ENCODE results near the gene GNG7.
"Not testable (repeated sequence)": the region's sequence is repeated elsewhere in the genome, so short reads cannot be mapped to it uniquely, and the experiment has no call there.

The GNG7 gene

DNA sequence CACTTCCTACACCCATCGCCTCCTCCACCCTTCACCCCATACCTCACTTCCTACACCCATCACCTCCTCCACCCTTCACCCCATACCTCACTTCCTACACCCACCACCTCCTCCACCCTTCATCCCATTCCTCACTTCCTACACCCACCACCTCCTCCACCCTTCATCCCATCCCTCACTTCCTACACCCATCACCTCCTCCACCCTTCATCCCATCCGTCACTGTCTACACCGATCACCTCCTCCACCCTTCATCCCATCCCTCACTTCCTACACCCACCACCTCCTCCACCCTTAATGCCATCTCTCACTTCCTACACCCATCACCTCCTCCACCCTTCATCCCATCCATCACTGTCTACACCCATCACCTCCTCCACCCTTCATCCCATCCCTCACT lies 10.7 kb upstream of the GNG7 start:
- DNase-seq (ENCODE audit: low read depth), result not testable (repeated sequence)

DNA sequence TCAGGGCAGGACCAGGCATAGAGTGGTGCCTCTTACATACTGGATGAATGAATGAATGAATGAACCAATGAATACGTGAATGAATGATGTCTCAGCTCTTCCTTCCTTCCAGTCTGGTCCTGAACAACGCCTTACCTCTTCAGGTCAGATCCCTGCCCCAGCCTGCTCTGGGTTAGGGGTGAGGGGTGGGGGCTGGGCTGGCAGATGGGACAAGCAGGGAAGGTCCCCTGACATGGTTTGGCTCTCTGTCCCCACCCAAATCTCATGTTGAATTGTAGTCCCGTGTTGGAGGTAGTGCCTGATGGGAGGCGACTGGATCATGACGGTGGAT lies 9.3 kb upstream of the GNG7 start:
- no peak for DNase-seq (ENCODE audit: low read depth)

DNA sequence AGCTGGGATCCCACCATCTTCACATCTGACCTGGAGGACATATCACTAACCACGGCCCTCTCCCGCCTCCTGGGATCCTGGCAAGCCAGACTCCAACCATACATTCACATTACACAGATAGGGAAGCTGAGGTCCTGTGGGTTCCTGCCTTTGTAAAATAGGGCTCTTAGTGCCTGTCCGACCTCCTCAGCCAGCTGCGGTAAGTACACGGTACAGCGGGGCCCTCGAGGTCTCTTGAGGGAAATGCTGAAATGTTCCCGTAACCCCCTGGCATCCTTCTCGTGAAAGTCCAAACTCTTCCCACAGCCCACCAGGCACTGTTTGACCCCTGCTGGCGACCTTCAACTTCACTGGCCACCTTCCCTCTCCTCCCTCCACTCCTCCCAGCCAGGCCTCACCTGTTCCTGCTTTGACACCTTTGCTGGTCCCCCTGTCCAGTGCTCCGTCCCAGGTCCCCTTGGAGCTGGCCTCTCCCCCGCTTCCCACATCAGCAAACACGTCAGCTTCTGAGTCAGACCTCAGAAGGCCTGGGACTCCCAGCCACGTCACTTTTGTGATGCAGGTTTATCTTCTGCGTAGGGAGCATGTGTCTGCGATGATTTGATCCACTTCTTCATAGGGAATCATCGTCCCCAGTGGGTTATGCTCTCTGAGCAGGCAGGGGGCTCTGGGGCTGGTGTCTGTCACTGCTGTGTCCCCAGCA lies 8.8 kb upstream of the GNG7 start:
- no peak for DNase-seq (ENCODE audit: low read depth)

DNA sequence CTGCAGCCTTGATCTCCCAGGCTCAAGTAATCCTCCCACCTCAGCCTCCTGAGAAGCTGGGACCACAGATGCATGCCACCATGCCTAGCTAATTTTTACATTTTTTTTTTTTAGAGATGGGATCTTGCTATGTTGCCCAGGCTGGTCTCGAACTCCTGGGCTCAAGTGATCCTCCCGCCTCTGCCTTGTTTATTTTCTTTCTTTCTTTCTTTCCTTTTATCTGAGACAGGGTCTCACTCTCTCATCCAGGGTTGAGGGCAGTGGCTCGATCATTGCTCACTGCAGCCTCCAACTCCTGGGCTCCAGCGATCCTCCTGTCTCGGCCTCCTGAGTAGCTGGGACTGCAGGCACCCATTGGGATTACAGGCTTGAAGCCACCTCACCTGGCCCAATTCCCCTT lies 3.8 kb upstream of the GNG7 start:
- no peak for DNase-seq (ENCODE audit: low read depth)

DNA sequence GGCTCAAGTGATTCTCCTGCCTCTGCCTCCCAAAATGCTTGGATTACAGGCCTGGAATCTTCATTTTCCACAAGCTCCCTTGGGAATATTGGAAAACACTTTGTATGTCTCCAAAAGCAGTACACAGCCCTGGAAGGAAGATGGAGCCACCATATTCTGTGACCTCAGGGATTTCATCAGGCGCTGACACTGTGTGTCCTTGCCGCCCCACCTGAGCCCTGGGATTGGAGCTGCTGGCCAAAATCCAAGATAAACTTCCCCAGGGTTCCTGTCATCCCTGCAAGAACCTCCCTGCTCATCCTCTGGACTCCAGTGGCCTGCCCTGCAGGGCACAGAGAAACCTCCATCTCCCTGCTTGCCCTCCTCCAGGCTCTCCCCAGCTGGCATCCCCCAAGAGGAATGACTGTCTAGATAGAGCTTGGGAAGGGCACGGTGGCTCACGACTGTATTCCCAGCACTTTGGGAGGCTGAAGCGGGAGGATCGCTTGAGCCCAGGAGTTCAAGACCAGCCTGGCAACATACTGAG lies 1.3 kb upstream of the GNG7 start:
- DNase-seq (ENCODE audit: low read depth), result no peak

DNA sequence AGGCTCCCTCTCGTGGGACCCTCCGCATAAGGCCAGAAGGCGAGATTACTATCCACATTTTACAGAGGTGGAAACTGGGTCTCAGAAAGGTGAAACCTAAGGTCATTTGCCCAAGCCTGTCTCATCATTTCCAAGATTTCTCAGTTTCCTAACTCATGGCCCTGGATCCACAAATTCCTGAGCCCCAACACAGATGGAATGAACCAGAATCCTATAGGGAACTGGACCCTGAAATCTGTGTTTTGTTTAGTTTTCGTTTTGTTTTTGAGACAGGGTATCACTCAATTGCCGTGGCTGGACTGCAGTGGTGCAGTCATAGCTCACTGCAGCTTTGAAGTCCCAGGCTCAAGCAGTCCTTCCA lies 563 bp upstream of the GNG7 start:
- no peak for DNase-seq (ENCODE audit: low read depth)

DNA sequence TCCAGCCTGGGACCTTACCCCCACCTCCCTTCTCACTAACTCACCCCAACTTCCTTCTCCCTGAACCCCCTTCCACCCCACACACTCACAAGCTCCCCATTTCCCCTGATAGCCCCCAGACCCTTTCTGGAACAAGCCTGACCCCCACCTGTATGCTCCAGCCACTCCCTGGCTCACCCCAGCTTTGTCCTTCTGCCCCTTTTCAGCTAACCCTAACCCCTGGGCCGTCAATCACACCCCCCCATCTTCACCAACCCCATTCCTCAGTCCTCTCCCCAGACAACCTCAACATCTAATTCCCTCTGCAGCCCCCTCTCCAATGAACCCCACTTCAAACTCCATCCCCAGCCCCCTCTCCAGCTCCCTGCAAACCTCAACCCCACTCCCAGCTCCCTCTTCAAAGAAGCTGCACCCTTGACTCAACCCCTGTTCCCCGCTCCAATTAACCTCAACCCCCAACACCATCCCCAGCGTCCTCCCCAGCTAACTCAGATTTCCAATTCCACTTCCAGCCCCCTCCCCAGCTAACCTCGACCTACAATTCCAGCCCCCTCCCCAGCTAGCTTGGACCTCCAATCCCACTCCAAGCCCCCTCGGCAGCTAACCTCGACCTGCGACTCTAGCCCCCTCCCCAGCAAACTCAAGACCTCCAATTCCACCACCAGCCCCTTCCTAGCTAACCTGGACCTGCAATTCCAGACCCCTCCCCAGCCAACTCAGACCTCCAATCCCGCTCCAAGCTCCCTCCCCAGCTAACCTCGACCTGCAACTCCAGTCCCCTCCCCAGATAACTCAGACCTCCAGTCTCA lies 929 bp downstream of the GNG7 start:
- no peak for DNase-seq (ENCODE audit: low read depth)

DNA sequence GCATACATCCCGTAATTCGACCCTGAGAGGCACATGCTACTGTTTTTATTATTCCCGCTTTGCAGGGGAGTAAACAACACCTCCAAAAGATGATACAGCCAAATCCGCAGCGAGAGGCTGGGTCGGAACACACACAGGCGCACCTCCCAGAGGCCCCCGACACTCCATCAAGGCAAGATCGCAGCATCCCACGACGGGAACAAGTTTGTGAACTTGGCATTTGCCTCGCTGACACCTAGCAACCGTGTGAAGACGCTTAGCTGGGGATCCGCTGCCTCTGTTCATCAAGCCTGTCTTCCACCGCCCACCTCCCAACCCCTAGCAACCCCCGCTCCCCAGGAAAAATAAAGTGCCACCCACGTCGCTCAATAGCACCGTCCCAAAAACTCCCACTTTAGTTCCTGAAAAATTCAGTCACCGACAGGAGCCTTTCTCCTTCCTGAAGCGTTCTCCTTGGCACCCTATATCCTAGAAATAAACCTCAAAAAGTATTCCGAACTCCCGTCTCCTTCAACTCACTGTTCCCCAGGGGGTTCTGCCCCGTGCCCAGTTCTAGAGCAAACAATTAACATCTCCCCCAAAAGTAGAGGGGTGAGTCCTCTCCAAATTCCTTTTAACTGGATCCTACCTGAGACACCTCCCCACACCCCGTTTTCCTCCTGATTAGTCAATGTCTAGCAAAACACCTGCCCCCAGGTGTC lies 1.7 kb downstream of the GNG7 start:
- DNase-seq (ENCODE audit: low read depth), result no peak

DNA sequence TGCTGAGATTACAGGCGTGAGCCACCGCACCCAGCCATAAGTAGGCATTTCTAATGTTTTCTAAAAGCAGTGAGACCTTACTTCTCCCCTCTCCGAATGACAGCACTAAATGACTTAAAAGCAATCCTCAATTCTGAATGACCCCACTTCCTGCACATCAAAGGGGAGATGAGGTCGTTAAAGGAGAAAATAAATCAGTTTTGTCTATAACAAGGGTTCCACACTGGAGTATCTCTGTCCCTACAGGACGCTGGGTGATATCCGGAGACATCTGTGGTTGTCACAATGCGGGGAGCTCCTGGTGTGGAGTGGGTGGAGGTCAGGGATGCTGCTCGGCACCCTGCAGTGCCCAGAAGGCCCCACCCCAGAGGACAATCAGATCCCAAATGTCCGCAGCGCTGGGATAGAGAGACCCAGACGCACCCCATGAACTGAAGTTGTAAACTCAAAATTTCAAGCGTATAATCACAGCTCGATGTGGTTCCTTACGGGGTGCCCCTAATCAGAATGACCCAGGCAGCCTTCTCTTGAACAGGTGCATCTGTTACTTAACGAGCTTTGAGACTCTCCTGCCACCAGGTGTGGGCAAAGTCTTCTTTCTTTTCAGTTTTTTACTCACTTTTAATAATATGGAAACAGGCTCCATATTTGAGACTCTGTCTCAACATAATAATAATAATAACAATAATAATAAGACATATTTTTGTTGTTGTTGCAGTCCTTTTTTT lies 2.9 kb downstream of the GNG7 start:
- no peak for DNase-seq (ENCODE audit: low read depth)

DNA sequence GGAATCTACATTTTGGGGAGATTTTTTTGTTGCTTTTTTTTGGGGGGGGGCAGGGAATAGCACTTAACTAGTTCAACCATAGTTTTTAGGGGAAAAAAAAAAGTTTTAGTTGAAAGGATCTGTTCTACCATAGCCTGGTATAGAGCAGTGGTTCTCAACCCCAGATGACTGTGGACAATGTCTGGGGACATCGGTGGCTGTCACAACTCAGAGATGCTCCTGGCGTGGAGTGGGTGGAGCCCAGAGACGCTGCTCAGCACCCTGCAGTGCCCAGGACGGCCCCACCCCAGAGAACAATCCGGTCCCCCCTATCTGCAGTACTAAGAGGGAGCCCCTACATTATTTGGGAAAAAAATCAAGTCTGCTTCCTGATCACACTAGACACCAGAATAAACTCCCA lies 8.3 kb downstream of the GNG7 start:
- DNase-seq (ENCODE audit: low read depth), result no peak

DNA sequence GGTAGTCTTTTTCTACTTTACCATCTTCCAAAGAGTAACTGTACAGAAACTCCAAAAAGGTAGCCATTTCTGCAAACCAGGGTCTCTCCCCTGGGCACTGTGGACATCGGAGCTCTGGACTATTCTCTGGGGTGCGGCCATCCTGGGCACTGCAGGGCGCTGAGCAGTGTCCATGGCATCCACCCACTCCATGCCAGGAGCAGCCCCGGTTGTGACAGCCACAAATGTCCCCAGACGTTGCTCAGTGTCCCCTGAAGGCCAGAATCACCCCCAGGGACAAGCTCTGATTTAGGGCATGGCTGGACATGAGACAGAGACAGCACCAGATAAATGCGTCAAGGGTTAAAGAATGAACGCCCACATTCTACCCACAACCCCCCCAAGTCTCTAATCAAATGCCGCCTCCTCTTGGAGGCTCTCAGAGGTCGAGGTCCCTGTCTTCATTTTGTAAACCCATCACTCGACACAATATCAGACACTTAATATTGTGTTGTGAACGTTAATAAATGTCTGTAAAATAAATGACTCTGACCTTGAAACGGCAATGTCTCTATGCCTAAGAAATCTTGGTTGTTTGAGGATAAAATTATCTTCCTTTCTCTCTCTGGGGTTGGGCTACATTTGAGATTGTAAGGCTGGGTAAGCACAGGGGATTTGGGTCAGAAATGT lies 8.9 kb downstream of the GNG7 start:
- DNase-seq (ENCODE audit: low read depth), result no peak

DNA sequence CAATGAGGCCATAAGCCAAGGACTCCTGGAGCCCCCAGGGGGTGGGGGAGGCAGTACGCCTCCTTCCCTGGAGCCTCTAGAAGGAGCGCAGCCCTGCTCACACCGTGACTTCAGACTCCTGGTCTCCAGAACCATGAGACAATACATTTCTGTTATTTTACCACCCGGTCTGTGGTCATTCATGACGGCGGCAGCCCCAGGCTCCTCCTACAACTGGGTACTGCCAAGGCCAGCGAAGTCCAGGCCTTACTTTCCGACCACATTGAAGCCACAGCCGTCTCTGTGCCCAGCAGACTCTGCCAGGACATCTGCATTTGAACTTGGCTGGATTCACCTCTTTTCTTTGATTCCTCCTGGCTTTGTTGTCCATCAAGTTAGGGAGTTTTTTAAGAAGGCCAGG lies 10.5 kb downstream of the GNG7 start:
- DNase-seq (ENCODE audit: low read depth), result no peak

DNA sequence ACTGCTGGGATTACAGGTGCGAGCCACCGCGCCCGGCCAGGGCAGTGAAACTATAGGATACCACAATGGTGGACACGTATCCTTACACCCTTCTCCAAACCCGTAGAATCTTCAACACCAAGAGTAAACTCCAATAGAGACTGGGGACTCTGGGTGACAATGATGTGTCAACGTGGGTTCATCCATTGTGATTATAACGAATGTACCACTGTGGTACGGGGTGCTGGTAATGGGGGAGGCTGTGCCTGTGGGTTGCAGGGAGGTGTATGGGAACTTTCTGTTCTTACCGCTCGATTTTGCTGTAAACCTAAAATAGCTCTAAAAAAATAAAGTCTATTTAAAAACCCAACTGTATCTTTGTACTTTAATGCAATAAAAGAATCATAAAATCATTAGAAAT lies 11.6 kb downstream of the GNG7 start:
- DNase-seq (ENCODE audit: low read depth), result no peak

DNA sequence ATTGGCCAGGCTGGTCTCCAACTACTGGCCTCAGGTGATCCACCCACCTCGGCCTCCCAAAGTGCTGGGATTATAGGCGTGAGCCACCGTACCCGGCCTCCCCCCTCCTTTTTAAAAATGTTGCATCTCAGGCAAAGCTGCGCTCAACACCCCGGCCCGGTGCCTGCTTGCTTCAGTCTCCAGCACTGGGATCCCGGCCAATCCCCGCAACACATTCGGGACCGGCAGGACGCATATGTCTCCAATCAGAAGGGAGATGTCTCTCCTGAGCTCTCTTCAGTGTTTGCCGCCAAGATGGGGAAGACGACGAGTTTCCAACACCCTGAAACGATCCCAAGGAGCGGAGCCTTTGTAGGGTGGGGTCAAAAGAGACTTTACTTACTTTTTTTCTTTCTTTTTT lies 16.1 kb downstream of the GNG7 start:
- DNase-seq (ENCODE audit: low read depth), result no peak

DNA sequence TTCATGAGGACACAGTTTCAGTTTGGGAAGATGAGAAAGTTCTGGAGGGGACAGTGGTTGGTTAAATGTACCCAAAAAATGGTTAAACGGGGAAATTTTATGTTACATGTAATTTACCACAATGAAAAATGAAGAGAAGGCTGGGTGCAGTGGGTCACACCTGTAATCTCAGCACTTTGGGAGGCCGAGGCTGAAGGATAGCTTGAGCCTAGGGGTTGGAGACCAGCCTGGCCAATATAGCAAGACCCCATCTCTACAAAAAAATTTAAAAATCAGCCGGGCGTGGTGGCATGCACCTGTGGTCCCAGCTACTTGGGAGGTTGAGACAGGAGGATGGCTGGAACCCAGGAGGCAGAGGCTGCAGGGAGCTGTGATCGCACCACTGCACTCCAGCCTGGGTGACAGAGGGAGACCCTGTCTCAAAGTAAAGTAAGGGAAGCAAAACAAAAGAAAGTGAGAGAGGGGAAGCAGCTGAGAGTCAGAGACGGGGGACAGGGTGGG lies 17.2 kb downstream of the GNG7 start:
- DNase-seq (ENCODE audit: low read depth), result no peak

DNA sequence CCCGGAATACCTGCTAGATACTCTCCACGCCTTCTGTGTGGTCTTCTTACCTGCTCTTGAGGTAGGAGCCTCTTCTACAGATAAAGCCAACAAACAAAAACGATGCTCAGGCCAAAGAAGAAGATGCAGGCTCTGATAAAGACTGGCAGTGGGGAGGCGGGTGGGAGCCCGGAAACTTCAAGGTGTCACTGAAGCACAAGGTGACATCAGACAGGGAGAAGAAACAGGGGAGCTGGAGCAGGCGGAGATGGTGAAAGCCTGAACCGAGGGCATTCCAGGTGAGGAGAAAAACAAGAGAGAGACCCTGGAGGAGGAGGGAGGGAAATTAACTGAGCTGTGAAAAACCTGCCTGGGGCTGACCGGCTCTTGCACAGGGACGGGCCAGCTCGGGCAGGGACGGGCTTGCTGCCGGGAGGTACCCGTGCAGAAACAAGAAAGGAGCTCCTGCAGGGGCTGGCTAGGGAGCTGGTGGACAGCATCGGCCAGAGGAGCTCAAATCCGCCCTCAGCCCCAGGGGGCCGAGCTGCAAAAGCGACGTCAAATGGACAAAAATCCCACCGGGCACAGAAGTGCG lies 19.0 kb downstream of the GNG7 start:
- no peak for DNase-seq (ENCODE audit: low read depth)

DNA sequence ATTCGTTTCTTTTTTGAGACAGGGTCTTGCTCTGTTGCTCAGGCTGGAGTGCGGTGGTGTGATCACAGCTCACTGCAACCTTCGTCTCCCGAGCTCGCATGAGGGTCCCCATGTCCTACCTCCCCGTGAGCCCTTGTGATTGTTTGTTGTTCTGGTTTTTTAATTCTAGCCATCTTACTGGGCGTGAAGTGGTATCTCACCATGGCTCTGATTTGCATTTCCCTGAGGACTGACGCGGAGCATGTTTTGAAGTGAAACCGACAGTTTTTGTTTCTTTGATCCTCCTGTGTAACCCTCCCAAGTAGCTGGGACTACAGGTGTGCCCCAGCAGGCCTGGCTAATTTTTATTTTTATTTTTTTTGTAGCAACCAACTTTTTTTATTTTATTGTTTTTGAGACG lies 21.7 kb downstream of the GNG7 start:
- no peak for DNase-seq (ENCODE audit: low read depth)

DNA sequence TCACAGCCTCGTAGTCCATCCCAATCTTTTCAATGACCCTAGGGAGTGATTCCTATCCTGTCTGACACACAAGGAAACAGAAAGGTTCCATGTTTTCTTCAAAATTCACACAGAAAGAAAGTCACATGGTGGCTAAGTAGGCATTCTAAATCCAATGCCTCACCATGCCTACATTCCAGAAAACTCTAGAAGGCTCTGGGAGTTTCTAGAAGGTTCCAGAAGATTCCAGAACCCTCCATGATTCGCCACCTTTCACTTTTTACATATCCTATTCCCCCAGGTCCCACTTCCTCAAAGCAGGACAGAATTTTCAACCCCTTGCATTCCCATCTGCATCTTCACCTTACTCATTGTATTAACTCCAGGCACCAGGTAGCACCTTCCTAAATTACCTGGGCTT lies 23.1 kb downstream of the GNG7 start:
- DNase-seq (ENCODE audit: low read depth), result no peak

DNA sequence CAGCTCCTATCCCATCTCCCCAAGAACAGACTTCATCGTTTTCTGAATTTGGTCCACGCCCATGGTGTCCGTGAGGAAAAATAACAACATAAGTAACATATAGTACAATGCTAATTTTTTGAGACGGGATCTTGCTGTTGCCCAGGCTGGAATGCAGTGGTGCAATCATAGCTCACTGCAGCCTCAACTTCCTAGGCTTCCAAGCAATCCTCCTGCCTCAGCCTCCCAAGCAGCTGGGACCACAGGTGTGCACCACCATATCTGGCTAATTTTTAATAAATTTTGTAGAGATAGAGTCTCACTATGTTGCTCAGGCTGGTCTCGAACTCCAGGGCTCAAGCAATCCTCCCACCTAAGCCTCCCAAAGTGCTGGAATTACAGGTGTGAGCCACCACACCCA lies 23.5 kb downstream of the GNG7 start:
- DNase-seq (ENCODE audit: low read depth), result not testable (repeated sequence)

DNA sequence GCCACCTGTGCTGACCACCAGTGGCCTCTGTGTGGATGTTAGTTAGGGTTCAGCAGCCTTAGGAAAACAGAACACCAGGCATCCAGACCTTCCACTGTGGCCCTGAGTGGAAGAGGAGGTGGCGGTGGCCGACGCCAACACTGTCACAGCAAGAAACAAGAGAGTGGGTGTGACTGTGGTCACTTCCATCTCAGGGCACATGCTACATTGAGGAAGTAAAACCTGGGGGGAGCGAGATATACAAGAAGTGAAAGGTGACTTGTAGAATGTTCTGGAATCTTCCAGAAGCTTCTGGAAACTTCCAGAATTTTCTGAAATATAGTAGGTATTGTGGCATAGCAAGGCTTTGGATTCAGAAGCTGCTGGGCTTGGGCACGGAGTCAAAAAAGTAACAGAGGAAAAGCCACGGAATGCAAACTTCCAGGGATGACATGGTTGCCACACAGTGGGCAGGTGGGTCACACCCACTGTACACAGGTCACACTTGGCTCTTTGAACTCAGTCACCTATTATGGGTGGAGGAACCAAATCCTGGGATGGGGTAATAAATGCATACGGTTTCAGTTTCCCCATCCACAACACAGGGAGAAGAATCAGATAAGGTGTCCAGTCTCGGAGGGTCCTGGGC lies 24.3 kb downstream of the GNG7 start:
- no peak for DNase-seq (ENCODE audit: low read depth)

DNA sequence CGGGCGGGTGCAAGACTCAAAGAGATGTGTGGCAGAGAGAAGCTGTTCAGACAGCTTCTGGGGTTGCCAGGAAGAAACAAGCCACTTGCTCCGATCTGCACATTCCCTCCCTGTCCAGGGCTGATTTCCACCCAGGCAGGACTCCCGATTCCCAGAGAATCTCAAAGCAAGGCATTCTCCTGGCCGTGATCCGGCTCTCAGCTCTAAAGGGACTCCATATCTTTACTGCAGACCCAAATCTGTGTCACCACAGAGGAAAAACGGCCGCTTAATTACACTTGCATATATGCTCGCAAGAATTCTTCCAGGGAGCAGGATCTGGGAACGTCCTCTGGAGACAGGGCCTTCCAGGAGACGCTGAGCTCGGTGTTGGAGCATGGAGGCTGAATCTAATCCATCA lies 25.7 kb downstream of the GNG7 start:
- no peak for DNase-seq (ENCODE audit: low read depth)

Data from stimulated activated CD8-positive, alpha-beta memory T cell treated with anti-CD3 and anti-CD28 coated beads, Interleukin-15, amount 100 ng/mL, for 1 hour (primary cell).